Ramos (cell line): ENCODE measurements around the gene MED7.
"Not testable (repeated sequence)": the region's sequence is repeated elsewhere in the genome, so short reads cannot be mapped to it uniquely, and the experiment has no call there.

Source experiments
- in situ Hi-C: fragments of 300-500 bp; cut with MboI; formaldehyde crosslinking; loops from one replicate; pipeline ENCODE4 v1.14.3; 2022; ENCODE audit warnings: low sequenced_read_pairs; ENCODE audit not compliant: unreplicated experiment

The MED7 gene

GRCh38 chr5:157142317-157143126 lies at the start of gene MED7:
Gene MED7 (minus strand): TSS chr5:157142865. CDS start chr5:157139431, 3,434 bp downstream.
- in situ Hi-C loops, result no loop called here

- in situ Hi-C loops, result no loop called here
Observed at GRCh38 chr5:157189223-157189622, 46.6 kb upstream of the MED7 start.

GRCh38 chr5:157188270-157188669 lies 45.6 kb upstream of the MED7 start:
- in situ Hi-C loops, result no loop called here

- in situ Hi-C loops, result no loop called here
Observed at GRCh38 chr5:157187046-157187754, 44.5 kb upstream of the MED7 start.

- in situ Hi-C loops, result no loop called here
Observed at GRCh38 chr5:157186309-157187045, 43.8 kb upstream of the MED7 start.

- in situ Hi-C loops, result not testable (repeated sequence)
Observed at GRCh38 chr5:157185122-157185521, 42.5 kb upstream of the MED7 start.

GRCh38 chr5:157184117-157184670 lies 41.5 kb upstream of the MED7 start:
- in situ Hi-C loops, result no loop called here

GRCh38 chr5:157182143-157182757 lies 39.6 kb upstream of the MED7 start:
- in situ Hi-C loops, result no loop called here

GRCh38 chr5:157180374-157181264 lies 38.0 kb upstream of the MED7 start, which contains the start of gene ITK:
Gene ITK (plus strand): TSS chr5:157180840. CDS start chr5:157180978, 138 bp downstream.
- in situ Hi-C loops, result no loop called here

GRCh38 chr5:157178966-157179365 lies 36.3 kb upstream of the MED7 start:
- in situ Hi-C loops, result no loop called here

GRCh38 chr5:157177953-157178352 lies 35.3 kb upstream of the MED7 start:
- in situ Hi-C loops, result no loop called here

- in situ Hi-C loops, result no loop called here
Observed at GRCh38 chr5:157175071-157175612, 32.5 kb upstream of the MED7 start.

GRCh38 chr5:157172403-157172802 lies 29.7 kb upstream of the MED7 start:
- in situ Hi-C loops, result no loop called here

- in situ Hi-C loops, result no loop called here
Observed at GRCh38 chr5:157168286-157168685, 25.6 kb upstream of the MED7 start.

- in situ Hi-C loops, result no loop called here
Observed at GRCh38 chr5:157167214-157167621, 24.6 kb upstream of the MED7 start.

GRCh38 chr5:157166214-157167213 lies 23.8 kb upstream of the MED7 start, which contains the start of gene GARIN3:
Gene GARIN3 (minus strand): TSS chr5:157166264. CDS start chr5:157166168, 96 bp downstream.
- in situ Hi-C loops, result no loop called here

GRCh38 chr5:157165668-157166067 lies 23.0 kb upstream of the MED7 start:
- in situ Hi-C loops, result no loop called here
